Thyroid gland (tissue), 4 donors: ENCODE data around the gene GRIK4.

ENCODE experiments used
- POLR2A ChIP-seq, 2 donors: fragments of 450-650 bp; IDR thresholded peaks; one replicate each; pipeline ENCODE4 v1.6.1; 2017; ENCODE audit warnings: antibody characterized with exemption in 2 of 2, mild to moderate bottlenecking in 2 of 2, moderate library complexity in 1 of 2
- TF ChIP-seq, protein P1 (sequence below), 6 experiments: fragments of 200-600 bp in 3 of 6; fragments of 450-650 bp in 3 of 6; sonication (generic) in 3 of 6; IDR thresholded peaks; one replicate each; pipeline ENCODE4 v1.5.1; 2016 to 2019; ENCODE audit warnings: antibody characterized with exemption in 6 of 6, mild to moderate bottlenecking in 2 of 6, inconsistent platforms in 1 of 6, moderate library complexity in 1 of 6

GRCh38 chr11:121008551-121008950 lies 497.0 kb downstream of the GRIK4 start:
- TF ChIP-seq, protein P1, sequence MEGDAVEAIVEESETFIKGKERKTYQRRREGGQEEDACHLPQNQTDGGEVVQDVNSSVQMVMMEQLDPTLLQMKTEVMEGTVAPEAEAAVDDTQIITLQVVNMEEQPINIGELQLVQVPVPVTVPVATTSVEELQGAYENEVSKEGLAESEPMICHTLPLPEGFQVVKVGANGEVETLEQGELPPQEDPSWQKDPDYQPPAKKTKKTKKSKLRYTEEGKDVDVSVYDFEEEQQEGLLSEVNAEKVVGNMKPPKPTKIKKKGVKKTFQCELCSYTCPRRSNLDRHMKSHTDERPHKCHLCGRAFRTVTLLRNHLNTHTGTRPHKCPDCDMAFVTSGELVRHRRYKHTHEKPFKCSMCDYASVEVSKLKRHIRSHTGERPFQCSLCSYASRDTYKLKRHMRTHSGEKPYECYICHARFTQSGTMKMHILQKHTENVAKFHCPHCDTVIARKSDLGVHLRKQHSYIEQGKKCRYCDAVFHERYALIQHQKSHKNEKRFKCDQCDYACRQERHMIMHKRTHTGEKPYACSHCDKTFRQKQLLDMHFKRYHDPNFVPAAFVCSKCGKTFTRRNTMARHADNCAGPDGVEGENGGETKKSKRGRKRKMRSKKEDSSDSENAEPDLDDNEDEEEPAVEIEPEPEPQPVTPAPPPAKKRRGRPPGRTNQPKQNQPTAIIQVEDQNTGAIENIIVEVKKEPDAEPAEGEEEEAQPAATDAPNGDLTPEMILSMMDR (IDR thresholded peaks at IDR 0.05) = no peak
- TF ChIP-seq POLR2A (IDR thresholded peaks at IDR 0.05) = no peak
